Lung (tissue), 12 donors: ENCODE data around the gene NUP205. TPM values are rescaled to one million over a fixed set of nuclear protein-coding genes. Genes with fewer than 3 reads are reported as not detected.

Source experiments
- ATAC-seq: fragments of 200-7000 bp; cut with Tn5 transposase; one replicate; pipeline ENCODE4 v1.9.1; 2020; ENCODE audit warnings: moderate number of reproducible peaks; ENCODE audit not compliant: insufficient read depth, low FRiP score
- DNase-seq, 3 donors: peaks; one replicate each; pipeline ENCODE4 v3.0.0-alpha.2; 2013 to 2017
- H3K27ac ChIP-seq, 2 donors: one replicate each; pipeline ENCODE4 v1.5.1; 2013; ENCODE audit warnings: mild to moderate bottlenecking in 2 of 2, moderate library complexity in 2 of 2, control low read depth in 1 of 2, inconsistent platforms in 1 of 2, low read depth in 1 of 2, low read length in 1 of 2
- H3K27me3 ChIP-seq, 3 donors: one replicate each; pipeline ENCODE4 v1.5.1; 2013; ENCODE audit warnings: low read length in 2 of 3; ENCODE audit not compliant: control insufficient read depth in 3 of 3, insufficient read depth in 3 of 3
- H3K36me3 ChIP-seq, 4 donors: one replicate each; pipeline ENCODE4 v1.5.1; 2013; ENCODE audit warnings: low read length in 4 of 4, mild to moderate bottlenecking in 1 of 4, moderate library complexity in 1 of 4; ENCODE audit not compliant: control insufficient read depth in 4 of 4, insufficient read depth in 4 of 4
- H3K4me1 ChIP-seq, 5 donors: one replicate each; pipeline ENCODE4 v1.5.1; 2013; ENCODE audit warnings: low read length in 5 of 5, mild to moderate bottlenecking in 2 of 5, moderate library complexity in 1 of 5; ENCODE audit not compliant: control insufficient read depth in 5 of 5, insufficient read depth in 5 of 5
- H3K4me3 ChIP-seq: one replicate; pipeline ENCODE4 v1.5.1; 2013; ENCODE audit warnings: mild to moderate bottlenecking, control low read depth, moderate library complexity
- H3K9ac ChIP-seq, 2 donors: one replicate each; pipeline ENCODE4 v1.5.1; 2013; ENCODE audit warnings: low read length in 2 of 2, control low read depth in 1 of 2; ENCODE audit not compliant: insufficient read depth in 1 of 2
- H3K9me3 ChIP-seq, 4 donors: one replicate each; pipeline ENCODE4 v1.5.1; 2013; ENCODE audit warnings: low read length in 3 of 4, mild to moderate bottlenecking in 1 of 4, moderate library complexity in 1 of 4; ENCODE audit not compliant: control insufficient read depth in 4 of 4, insufficient read depth in 3 of 4
- CTCF ChIP-seq: IDR thresholded peaks from 2 replicates; pipeline ENCODE4 v1.5.1; 2012; ENCODE audit warnings: mild to moderate bottlenecking; ENCODE audit errors: control extremely low read depth, extremely low read depth
- WGBS, 2 donors: extraction: QIAGEN DNeasy Blood & Tissue Kit; methylation state at CpG; one replicate each; pipeline ENCODE4 v1.1.7; 2013; 5-methylcytosine and 5-hydroxymethylcytosine counted together
- polyA plus RNA-seq, 2 donors: library from polyadenylated mRNA; stranded (reverse); fragments of 200-250 nt; gene quantifications; one replicate each; pipeline ENCODE4 v1.2.1, GENCODE V29; 2013
- total RNA-seq, 2 donors: library from RNA; depleted of rRNA in 1 of 2; stranded (reverse); fragments of >200 nt in 1 of 2; gene quantifications; one replicate each; pipeline ENCODE4 v1.2.1, GENCODE V29; 2014 to 2021
- donor health status: control.
- donor health status: control.
- donor health status: Bipolar disorder and iron deficiency.
- donor health status: healthy.
- donor health status: DM: yes; HTN: yes; CAD: no.

NUP205 gene
- total and polyA plus RNA-seq, 4 donors: 23.1 to 41.2 (median 34.4) TPM

- ATAC-seq: no peak
- H3K27me3 ChIP-seq: no peaks in the 10 kb centered on the region
- no peaks in the 10 kb centered on the region for H3K9me3 ChIP-seq
- no peaks in the 10 kb centered on the region for H3K36me3 ChIP-seq
- H3K27ac ChIP-seq: no peak overlapping the region
- WGBS, 2 donors: 65 to 76% methylated on average over 3 of the region's 3 CpGs
- DNase-seq: no peak
- H3K4me1 ChIP-seq: no peaks in the 10 kb centered on the region
- TF ChIP-seq CTCF: no peak
- no peak overlapping the region for H3K4me3 ChIP-seq
- no peak overlapping the region for H3K9ac ChIP-seq
These were observed 5.6 kb upstream of the NUP205 start for GRCh38 chr7:135552148-135552547.

GRCh38 chr7:135553346-135553745 is 4.4 kb upstream of the NUP205 start:
- ATAC-seq (no peak), DNase-seq (no peak)
- no peaks in the 10 kb centered on the region for H3K36me3 ChIP-seq
- H3K27me3 ChIP-seq: no peaks in the 10 kb centered on the region
- H3K9ac ChIP-seq: no peak overlapping the region
- H3K4me1 ChIP-seq: no peaks in the 10 kb centered on the region
- H3K4me3 ChIP-seq: no peak overlapping the region
- TF ChIP-seq CTCF: no peak
- no peak overlapping the region for H3K27ac ChIP-seq
- H3K9me3 ChIP-seq: no peaks in the 10 kb centered on the region
- 83 to 88% methylated on average over 3 of the region's 3 CpGs for WGBS, 2 donors

- Histone ChIP-seq H3K9me3 (no peaks in the 10 kb centered on the region), H3K27ac (peak overlapping the region; percentile 83 to 99), H3K4me3 (peak overlapping the region; percentile 82), H3K27me3 (no peaks in the 10 kb centered on the region), H3K4me1 (peaks cover 0 to 5% (median 2%) of the 10 kb centered on the region in 5 donors), H3K9ac (peak overlapping the region; percentile 85 to 96), H3K36me3 (no peaks in the 10 kb centered on the region)
- DNase-seq (peak; percentile 69 to 85 (median 84)), ATAC-seq (peak; percentile 68)
- 0% methylated on average over 16 of the region's 16 CpGs for WGBS, 2 donors
- peak; percentile 34 for TF ChIP-seq CTCF
These were observed 635 bp downstream of the NUP205 start for GRCh38 chr7:135558337-135558767.

GRCh38 chr7:135558881-135559280 is 1.2 kb downstream of the NUP205 start:
- no peak for TF ChIP-seq CTCF
- Histone ChIP-seq H3K27ac (no peak overlapping the region), H3K4me1 (peaks cover 0 to 5% (median 2%) of the 10 kb centered on the region in 5 donors), H3K4me3 (no peak overlapping the region), H3K9ac (peak overlapping the region; percentile 85 to 96), H3K9me3 (no peaks in the 10 kb centered on the region), H3K27me3 (no peaks in the 10 kb centered on the region), H3K36me3 (no peaks in the 10 kb centered on the region)
- ATAC-seq: no peak
- 48 to 57% methylated on average over 5 of the region's 5 CpGs for WGBS, 2 donors
- no peak for DNase-seq
